ENCODE measurements around the gene CDH13.
A peak's percentile ranks its signal among the peaks of the same experiment; 100 is the strongest.

CDH13 gene

GRCh38 chr16:82835487-82836155, 208.9 kb downstream of the CDH13 start:
- no peak for DNase-seq
- H3K27ac Mint-ChIP-seq: peak overlapping the region; percentile 53
- no peak overlapping the region for H3K4me3 Mint-ChIP-seq
- H3K4me1 Mint-ChIP-seq: peaks cover 52% of the 10 kb centered on the region
- H3K36me3 Mint-ChIP-seq (ENCODE audit: low read depth): peaks cover 8% of the 10 kb centered on the region
- TF ChIP-seq CTCF (IDR thresholded peaks at IDR 0.05): no peak
- peaks cover 29% of the 10 kb centered on the region for H3K9me3 Mint-ChIP-seq
- H3K27me3 Mint-ChIP-seq (ENCODE audit: low read depth, poor library complexity): peaks cover 8% of the 10 kb centered on the region

GRCh38 chr16:82841108-82841507, 214.3 kb downstream of the CDH13 start:
- no peak overlapping the region for H3K4me3 Mint-ChIP-seq
- H3K27ac Mint-ChIP-seq: no peak overlapping the region
- peaks cover 24% of the 10 kb centered on the region for H3K4me1 Mint-ChIP-seq
- TF ChIP-seq CTCF (IDR thresholded peaks at IDR 0.05): no peak
- peaks cover 7% of the 10 kb centered on the region for H3K27me3 Mint-ChIP-seq (ENCODE audit: low read depth, poor library complexity)
- H3K9me3 Mint-ChIP-seq: peaks cover 68% of the 10 kb centered on the region
- peaks cover 25% of the 10 kb centered on the region for H3K36me3 Mint-ChIP-seq (ENCODE audit: low read depth)
- no peak for DNase-seq

- no peak for DNase-seq
- Mint-ChIP-seq H3K27me3 (ENCODE audit: low read depth, poor library complexity) (peaks cover 3% of the 10 kb centered on the region), H3K4me3 (no peak overlapping the region), H3K36me3 (ENCODE audit: low read depth) (peaks cover 29% of the 10 kb centered on the region), H3K27ac (no peak overlapping the region), H3K9me3 (peaks cover 65% of the 10 kb centered on the region), H3K4me1 (peaks cover 21% of the 10 kb centered on the region)
- TF ChIP-seq CTCF (IDR thresholded peaks at IDR 0.05): no peak
These were observed 217.0 kb downstream of the CDH13 start for GRCh38 chr16:82843606-82844271.

GRCh38 chr16:82845116-82845515, 218.3 kb downstream of the CDH13 start:
- Mint-ChIP-seq H3K4me1 (peaks cover 16% of the 10 kb centered on the region), H3K36me3 (ENCODE audit: low read depth) (peaks cover 25% of the 10 kb centered on the region), H3K27ac (no peak overlapping the region), H3K27me3 (ENCODE audit: low read depth, poor library complexity) (peaks cover 3% of the 10 kb centered on the region), H3K9me3 (peaks cover 55% of the 10 kb centered on the region), H3K4me3 (no peak overlapping the region)
- no peak for DNase-seq
- no peak for TF ChIP-seq CTCF (IDR thresholded peaks at IDR 0.05)

- peaks cover 24% of the 10 kb centered on the region for H3K36me3 Mint-ChIP-seq (ENCODE audit: low read depth)
- DNase-seq: no peak
- H3K27ac Mint-ChIP-seq: no peak overlapping the region
- TF ChIP-seq CTCF (IDR thresholded peaks at IDR 0.05): no peak
- peaks cover 3% of the 10 kb centered on the region for H3K27me3 Mint-ChIP-seq (ENCODE audit: low read depth, poor library complexity)
- H3K4me1 Mint-ChIP-seq: peaks cover 22% of the 10 kb centered on the region
- H3K9me3 Mint-ChIP-seq: peaks cover 38% of the 10 kb centered on the region
- H3K4me3 Mint-ChIP-seq: no peak overlapping the region
These were observed 220.0 kb downstream of the CDH13 start for GRCh38 chr16:82846806-82847205.

GRCh38 chr16:82848013-82848412, 221.2 kb downstream of the CDH13 start:
- peaks cover 29% of the 10 kb centered on the region for H3K4me1 Mint-ChIP-seq
- H3K27me3 Mint-ChIP-seq (ENCODE audit: low read depth, poor library complexity): peaks cover 3% of the 10 kb centered on the region
- H3K9me3 Mint-ChIP-seq: peaks cover 29% of the 10 kb centered on the region
- peaks cover 20% of the 10 kb centered on the region for H3K36me3 Mint-ChIP-seq (ENCODE audit: low read depth)
- peak overlapping the region; percentile 64 for H3K27ac Mint-ChIP-seq
- H3K4me3 Mint-ChIP-seq: no peak overlapping the region
- no peak for DNase-seq
- no peak for TF ChIP-seq CTCF (IDR thresholded peaks at IDR 0.05)

All from nephron progenitor cell (in vitro differentiated cells).